Measurements from ENCODE around the gene ZNF440.

GRCh38 chr19:11806354-11807098 lies 7.5 kb upstream of the ZNF440 start:
- no peak for TF ChIP-seq CTCF (IDR thresholded peaks at IDR 0.05)
- no peak for TF ChIP-seq EZH2phosphoT487 (IDR thresholded peaks at IDR 0.05)
